ENCODE measurements around the gene CST7. TPM values are rescaled to one million over a fixed set of nuclear protein-coding genes. Genes with fewer than 3 reads are reported as not detected.

The CST7 gene
- total and polyA plus RNA-seq, 2 of the 13 experiments (the other 11 are each of a cell fraction or from before 2014, with no cell fraction given): not detected

DNA sequence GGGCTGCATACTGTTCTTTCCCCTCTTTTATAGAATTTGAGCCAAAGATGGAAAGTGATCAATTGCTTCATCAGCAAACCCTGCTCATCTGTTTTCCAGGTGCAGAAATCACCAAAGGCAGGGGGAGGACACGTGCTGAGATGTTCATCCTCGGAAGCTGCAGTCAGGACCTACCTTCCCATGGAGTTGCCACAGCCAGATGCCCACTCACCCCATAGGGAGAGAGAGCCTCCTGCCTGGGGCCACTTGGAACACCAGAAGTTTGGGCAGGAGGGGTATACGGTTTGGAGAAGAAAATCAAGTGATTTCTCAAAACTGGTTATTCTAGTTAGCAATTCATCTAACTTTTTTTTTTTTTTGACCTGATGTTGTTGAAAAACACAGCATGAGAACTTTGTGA lies 5.3 kb upstream of the CST7 start:
- WGBS (ENCODE audit: low lambda C conversion rate): 0% methylated on average over 3 of the region's 3 CpGs
- no peaks in the 10 kb centered on the region for H3K79me2 ChIP-seq (ENCODE audit: insufficient read depth, low read length)
- FAIRE-seq (no peak), DNase-seq (ENCODE audit: low spot score) (no peak), ATAC-seq (no peak)
- H3K27ac ChIP-seq (ENCODE audit: extremely low read length, insufficient read depth, low read length): no peak overlapping the region
- H3K4me1 ChIP-seq (ENCODE audit: insufficient read depth, low read length): no peaks in the 10 kb centered on the region
- H3K36me3 ChIP-seq (replicated peaks in 1 of 2; ENCODE audit: control insufficient read depth in 1 of 2, insufficient read depth in 2 of 2, low read length in 2 of 2): no peaks in the 10 kb centered on the region
- H4K20me1 ChIP-seq (ENCODE audit: insufficient read depth, low read length): no peaks in the 10 kb centered on the region
- H3K9ac ChIP-seq (ENCODE audit: insufficient read depth, low read depth, low read length): no peak overlapping the region
- TF ChIP-seq PHF20 (CRISPR knock-in tag; IDR thresholded peaks at IDR 0.05) (no peak), FLYWCH1 (CRISPR knock-in tag; IDR thresholded peaks at IDR 0.05) (no peak), TAF1 (CRISPR knock-in tag; IDR thresholded peaks at IDR 0.05) (no peak), ZNF546 (CRISPR knock-in tag; conservative IDR thresholded peaks at IDR 0.05) (no peak), CHCHD3 (CRISPR knock-in tag; IDR thresholded peaks at IDR 0.05) (no peak), ZNF790 (CRISPR knock-in tag; IDR thresholded peaks at IDR 0.05; ENCODE audit: borderline replicate concordance) (no peak), ZNF761 (CRISPR knock-in tag; conservative IDR thresholded peaks at IDR 0.05) (no peak), TBP (CRISPR knock-in tag; IDR thresholded peaks at IDR 0.05) (no peak), NCOR1 (IDR thresholded peaks at IDR 0.05; ENCODE audit: borderline replicate concordance, low read length) (no peak), GPN1 (CRISPR knock-in tag; IDR thresholded peaks at IDR 0.05; ENCODE audit: borderline replicate concordance) (no peak), XRCC5 (optimal IDR thresholded peaks at IDR 0.05; ENCODE audit: low read length) (no peak), ZNF441 (CRISPR knock-in tag; IDR thresholded peaks at IDR 0.05; ENCODE audit: borderline replicate concordance) (no peak), SIN3A (IDR thresholded peaks at IDR 0.05; ENCODE audit: borderline replicate concordance, low read depth, low read length) (no peak), RNF2 (conservative IDR thresholded peaks at IDR 0.05; ENCODE audit: low read depth) (no peak), MBNL3 (CRISPR knock-in tag; conservative IDR thresholded peaks at IDR 0.05) (no peak), SRSF9 (IDR thresholded peaks at IDR 0.05; ENCODE audit: borderline replicate concordance, insufficient read depth, low read depth, low read length, poor library complexity, severe bottlenecking) (no peak), ZNF530 (CRISPR knock-in tag; IDR thresholded peaks at IDR 0.05; ENCODE audit: low read depth) (no peak)
- TF ChIP-seq, protein P1, sequence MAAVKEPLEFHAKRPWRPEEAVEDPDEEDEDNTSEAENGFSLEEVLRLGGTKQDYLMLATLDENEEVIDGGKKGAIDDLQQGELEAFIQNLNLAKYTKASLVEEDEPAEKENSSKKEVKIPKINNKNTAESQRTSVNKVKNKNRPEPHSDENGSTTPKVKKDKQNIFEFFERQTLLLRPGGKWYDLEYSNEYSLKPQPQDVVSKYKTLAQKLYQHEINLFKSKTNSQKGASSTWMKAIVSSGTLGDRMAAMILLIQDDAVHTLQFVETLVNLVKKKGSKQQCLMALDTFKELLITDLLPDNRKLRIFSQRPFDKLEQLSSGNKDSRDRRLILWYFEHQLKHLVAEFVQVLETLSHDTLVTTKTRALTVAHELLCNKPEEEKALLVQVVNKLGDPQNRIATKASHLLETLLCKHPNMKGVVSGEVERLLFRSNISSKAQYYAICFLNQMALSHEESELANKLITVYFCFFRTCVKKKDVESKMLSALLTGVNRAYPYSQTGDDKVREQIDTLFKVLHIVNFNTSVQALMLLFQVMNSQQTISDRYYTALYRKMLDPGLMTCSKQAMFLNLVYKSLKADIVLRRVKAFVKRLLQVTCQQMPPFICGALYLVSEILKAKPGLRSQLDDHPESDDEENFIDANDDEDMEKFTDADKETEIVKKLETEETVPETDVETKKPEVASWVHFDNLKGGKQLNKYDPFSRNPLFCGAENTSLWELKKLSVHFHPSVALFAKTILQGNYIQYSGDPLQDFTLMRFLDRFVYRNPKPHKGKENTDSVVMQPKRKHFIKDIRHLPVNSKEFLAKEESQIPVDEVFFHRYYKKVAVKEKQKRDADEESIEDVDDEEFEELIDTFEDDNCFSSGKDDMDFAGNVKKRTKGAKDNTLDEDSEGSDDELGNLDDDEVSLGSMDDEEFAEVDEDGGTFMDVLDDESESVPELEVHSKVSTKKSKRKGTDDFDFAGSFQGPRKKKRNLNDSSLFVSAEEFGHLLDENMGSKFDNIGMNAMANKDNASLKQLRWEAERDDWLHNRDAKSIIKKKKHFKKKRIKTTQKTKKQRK (IDR thresholded peaks at IDR 0.05; ENCODE audit: low read length): no peak
- TF ChIP-seq, protein P2, sequence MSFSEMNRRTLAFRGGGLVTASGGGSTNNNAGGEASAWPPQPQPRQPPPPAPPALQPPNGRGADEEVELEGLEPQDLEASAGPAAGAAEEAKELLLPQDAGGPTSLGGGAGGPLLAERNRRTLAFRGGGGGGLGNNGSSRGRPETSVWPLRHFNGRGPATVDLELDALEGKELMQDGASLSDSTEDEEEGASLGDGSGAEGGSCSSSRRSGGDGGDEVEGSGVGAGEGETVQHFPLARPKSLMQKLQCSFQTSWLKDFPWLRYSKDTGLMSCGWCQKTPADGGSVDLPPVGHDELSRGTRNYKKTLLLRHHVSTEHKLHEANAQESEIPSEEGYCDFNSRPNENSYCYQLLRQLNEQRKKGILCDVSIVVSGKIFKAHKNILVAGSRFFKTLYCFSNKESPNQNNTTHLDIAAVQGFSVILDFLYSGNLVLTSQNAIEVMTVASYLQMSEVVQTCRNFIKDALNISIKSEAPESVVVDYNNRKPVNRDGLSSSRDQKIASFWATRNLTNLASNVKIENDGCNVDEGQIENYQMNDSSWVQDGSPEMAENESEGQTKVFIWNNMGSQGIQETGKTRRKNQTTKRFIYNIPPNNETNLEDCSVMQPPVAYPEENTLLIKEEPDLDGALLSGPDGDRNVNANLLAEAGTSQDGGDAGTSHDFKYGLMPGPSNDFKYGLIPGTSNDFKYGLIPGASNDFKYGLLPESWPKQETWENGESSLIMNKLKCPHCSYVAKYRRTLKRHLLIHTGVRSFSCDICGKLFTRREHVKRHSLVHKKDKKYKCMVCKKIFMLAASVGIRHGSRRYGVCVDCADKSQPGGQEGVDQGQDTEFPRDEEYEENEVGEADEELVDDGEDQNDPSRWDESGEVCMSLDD (CRISPR knock-in tag; IDR thresholded peaks at IDR 0.05; ENCODE audit: borderline replicate concordance): no peak
- no peak overlapping the region for H3K4me3 ChIP-seq (replicated peaks in 1 of 3; ENCODE audit: insufficient read depth in 1 of 3, low read depth in 2 of 3, low read length in 3 of 3)
- intact Hi-C loops (cut with micrococcal nuclease; ENCODE audit: unreplicated experiment): no loop called here
- BruUV-seq (replicated peaks): no TSS peak
- H2AFZ ChIP-seq (ENCODE audit: low read length): no peak overlapping the region
- H3K9me3 ChIP-seq (ENCODE audit: low read length): no peaks in the 10 kb centered on the region
- in situ Hi-C loops (cut with HindIII; ENCODE audit: extremely low pct_ligation_motif_present, low pct_unique_long_range_greater_than_20kb): no loop called here
- H3K27me3 ChIP-seq (ENCODE audit: control insufficient read depth in 1 of 2, insufficient read depth in 2 of 2, low read length in 2 of 2): no peaks in the 10 kb centered on the region
- no peak overlapping the region for H3K4me2 ChIP-seq (ENCODE audit: low read depth, low read length)
- POLR2A ChIA-PET: no interaction called here
- CTCF ChIA-PET (ENCODE audit: low intra/inter-chr PET ratio, low total read pairs): no interaction called here

All from HepG2 (cell line).